Measurements from ENCODE around the gene UGT2A2. TPM values are rescaled to one million over a fixed set of nuclear protein-coding genes. Genes with fewer than 3 reads are reported as not detected.

The UGT2A2 gene
- total RNA-seq, 1 donor from 2014 or later, result not detected

DNA sequence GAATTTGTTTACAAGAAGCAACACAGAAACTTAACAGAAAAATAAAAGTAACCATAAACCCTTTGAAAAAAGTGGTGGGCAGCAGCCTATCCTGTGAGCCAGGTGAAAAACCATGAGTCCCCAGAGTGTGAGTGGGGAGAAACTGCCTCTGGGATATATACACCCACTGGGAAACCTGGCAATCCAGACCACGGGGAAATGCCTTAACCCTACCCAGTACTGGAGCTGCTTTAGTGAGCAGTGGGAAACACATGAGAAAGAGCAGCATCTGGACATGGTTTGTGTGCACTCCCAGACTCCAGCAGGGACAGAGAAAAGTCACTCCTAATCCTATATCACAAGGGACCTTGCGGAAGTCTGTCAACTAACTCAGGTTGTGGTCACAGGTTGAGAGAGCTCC, 39.4 kb downstream of the UGT2A2 start:
- ChIA-PET POLR2A (no interaction called here), CTCF (no interaction called here)
- Mint-ChIP-seq H3K9me3 (no peaks in the 10 kb centered on the region), H3K36me3 (ENCODE audit: low read depth) (no peaks in the 10 kb centered on the region), H3K27ac (no peak overlapping the region), H3K27me3 (no peaks in the 10 kb centered on the region), H3K4me3 (no peak overlapping the region), H3K4me1 (no peaks in the 10 kb centered on the region)
- intact Hi-C loops (cut with micrococcal nuclease), result no loop called here
- TF ChIP-seq, protein P1, sequence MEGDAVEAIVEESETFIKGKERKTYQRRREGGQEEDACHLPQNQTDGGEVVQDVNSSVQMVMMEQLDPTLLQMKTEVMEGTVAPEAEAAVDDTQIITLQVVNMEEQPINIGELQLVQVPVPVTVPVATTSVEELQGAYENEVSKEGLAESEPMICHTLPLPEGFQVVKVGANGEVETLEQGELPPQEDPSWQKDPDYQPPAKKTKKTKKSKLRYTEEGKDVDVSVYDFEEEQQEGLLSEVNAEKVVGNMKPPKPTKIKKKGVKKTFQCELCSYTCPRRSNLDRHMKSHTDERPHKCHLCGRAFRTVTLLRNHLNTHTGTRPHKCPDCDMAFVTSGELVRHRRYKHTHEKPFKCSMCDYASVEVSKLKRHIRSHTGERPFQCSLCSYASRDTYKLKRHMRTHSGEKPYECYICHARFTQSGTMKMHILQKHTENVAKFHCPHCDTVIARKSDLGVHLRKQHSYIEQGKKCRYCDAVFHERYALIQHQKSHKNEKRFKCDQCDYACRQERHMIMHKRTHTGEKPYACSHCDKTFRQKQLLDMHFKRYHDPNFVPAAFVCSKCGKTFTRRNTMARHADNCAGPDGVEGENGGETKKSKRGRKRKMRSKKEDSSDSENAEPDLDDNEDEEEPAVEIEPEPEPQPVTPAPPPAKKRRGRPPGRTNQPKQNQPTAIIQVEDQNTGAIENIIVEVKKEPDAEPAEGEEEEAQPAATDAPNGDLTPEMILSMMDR (IDR thresholded peaks at IDR 0.05), result no peak
- no peak for DNase-seq
- ATAC-seq (ENCODE audit: low read depth), result no peak

GRCh38 chr4:69594382-69594781, 45.1 kb downstream of the UGT2A2 start:
- H3K4me1 Mint-ChIP-seq, result no peaks in the 10 kb centered on the region
- intact Hi-C loops (cut with micrococcal nuclease), result no loop called here
- no peaks in the 10 kb centered on the region for H3K27me3 Mint-ChIP-seq
- no peak for DNase-seq
- TF ChIP-seq, protein P1 (IDR thresholded peaks at IDR 0.05), result no peak
- CTCF ChIA-PET, result no interaction called here
- no peak for ATAC-seq (ENCODE audit: low read depth)
- no peak overlapping the region for H3K27ac Mint-ChIP-seq
- POLR2A ChIA-PET, result no interaction called here
- H3K36me3 Mint-ChIP-seq (ENCODE audit: low read depth), result no peaks in the 10 kb centered on the region
- H3K4me3 Mint-ChIP-seq, result no peak overlapping the region
- H3K9me3 Mint-ChIP-seq, result no peaks in the 10 kb centered on the region

- no peak for DNase-seq
- intact Hi-C loops (cut with micrococcal nuclease), result no loop called here
- Mint-ChIP-seq H3K36me3 (ENCODE audit: low read depth) (no peaks in the 10 kb centered on the region), H3K27me3 (no peaks in the 10 kb centered on the region), H3K4me1 (no peaks in the 10 kb centered on the region), H3K27ac (no peak overlapping the region), H3K4me3 (no peak overlapping the region), H3K9me3 (no peaks in the 10 kb centered on the region)
- TF ChIP-seq, protein P1 (IDR thresholded peaks at IDR 0.05), result no peak
- ATAC-seq (ENCODE audit: low read depth), result no peak
- POLR2A ChIA-PET, result no interaction called here
- CTCF ChIA-PET, result no interaction called here
Measured at GRCh38 chr4:69591364-69591763, 48.1 kb downstream of the UGT2A2 start.

GRCh38 chr4:69589884-69590283, 49.6 kb downstream of the UGT2A2 start:
- Mint-ChIP-seq H3K36me3 (ENCODE audit: low read depth) (no peaks in the 10 kb centered on the region), H3K4me3 (no peak overlapping the region), H3K27ac (no peak overlapping the region), H3K4me1 (no peaks in the 10 kb centered on the region), H3K9me3 (no peaks in the 10 kb centered on the region), H3K27me3 (no peaks in the 10 kb centered on the region)
- intact Hi-C loops (cut with micrococcal nuclease), result no loop called here
- ChIA-PET POLR2A (no interaction called here), CTCF (no interaction called here)
- ATAC-seq (ENCODE audit: low read depth), result no peak
- TF ChIP-seq, protein P1 (IDR thresholded peaks at IDR 0.05), result no peak
- no peak for DNase-seq

DNA sequence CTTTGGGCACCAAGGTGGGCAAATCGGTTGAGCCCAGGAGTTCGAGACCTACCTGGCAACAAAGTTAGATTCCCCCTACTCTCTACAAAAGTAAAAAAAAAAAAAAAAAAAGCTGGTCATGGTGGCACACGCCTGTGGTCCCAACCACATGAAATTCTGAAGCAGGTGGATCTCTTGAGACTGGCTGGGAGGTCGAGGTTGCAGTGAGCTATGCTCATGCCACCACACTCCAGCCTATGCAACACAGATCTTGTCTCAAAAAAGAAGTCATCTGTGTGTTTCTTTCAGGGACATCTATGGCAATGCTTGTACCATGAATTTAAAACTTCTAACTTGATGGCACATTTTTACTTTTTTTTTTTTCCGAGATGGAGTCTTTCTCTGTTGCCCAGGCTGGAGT, 55.3 kb downstream of the UGT2A2 start:
- Mint-ChIP-seq H3K27ac (no peak overlapping the region), H3K9me3 (no peaks in the 10 kb centered on the region), H3K4me1 (no peaks in the 10 kb centered on the region), H3K36me3 (ENCODE audit: low read depth) (no peaks in the 10 kb centered on the region), H3K4me3 (no peak overlapping the region), H3K27me3 (no peaks in the 10 kb centered on the region)
- ATAC-seq (ENCODE audit: low read depth), result no peak
- TF ChIP-seq, protein P1 (IDR thresholded peaks at IDR 0.05), result no peak
- intact Hi-C loops (cut with micrococcal nuclease), result no loop called here
- POLR2A ChIA-PET, result interaction anchor here (0.7 kb wide), 1 partner anchor 8 kb away, joined by 3 read pairs; no protein-coding TSS in a partner anchor
- no peak for DNase-seq
- CTCF ChIA-PET, result no interaction called here
